ENCODE measurements around the gene CDC42BPA. TPM values are rescaled to one million over a fixed set of nuclear protein-coding genes. Genes with fewer than 3 reads are reported as not detected.

The CDC42BPA gene
- total RNA-seq, 4 donors from 2014 or later, result 49.0 to 102 (median 54.2) TPM

DNA sequence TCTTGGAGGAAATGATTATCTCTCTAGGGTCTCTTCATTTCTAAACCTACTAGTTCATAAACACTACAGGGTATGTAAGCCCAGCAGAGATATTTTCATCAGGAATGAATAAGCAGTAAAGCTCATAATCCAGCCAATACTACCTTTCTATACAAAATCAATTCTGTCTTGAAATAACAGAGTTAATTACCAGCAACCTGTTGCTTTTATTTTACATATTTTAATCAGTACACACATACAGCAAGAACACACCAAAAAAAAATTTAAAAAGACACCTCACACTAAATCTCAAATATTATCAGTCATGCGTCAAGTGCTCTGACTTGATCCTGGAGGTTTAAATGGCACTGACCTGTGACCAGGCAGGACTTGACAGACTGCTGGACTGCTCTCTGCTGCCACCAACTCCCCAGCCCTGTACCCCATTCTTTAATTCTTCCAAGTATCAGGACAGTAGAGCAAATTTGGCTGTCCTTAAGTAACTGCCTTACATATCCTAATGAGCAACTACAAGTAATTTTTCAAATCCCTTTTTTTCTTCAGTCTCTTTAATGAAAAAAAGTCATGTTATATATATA is 98.5 kb downstream of the CDC42BPA start:
- Histone ChIP-seq H3K27me3 (no peaks in the 10 kb centered on the region), H3K36me3 (no peaks in the 10 kb centered on the region), H3K4me1 (peaks cover 0 to 26% (median 13%) of the 10 kb centered on the region in 4 donors), H3K9me3 (no peaks in the 10 kb centered on the region), H3K4me3 (no peak overlapping the region), H3K27ac (peak overlapping the region; percentile 42 to 72 (median 68))
- in situ Hi-C loops (cut with MboI; ENCODE audit: low pct_ligation_motif_present in 1 of 4, low pct_unique_long_range_greater_than_20kb in 1 of 4, low sequenced_read_pairs in 3 of 4) (no loop called here), intact Hi-C loops (cut with DNase I; ENCODE audit: low total_unique reads) (no loop called here)
- WGBS, 2 donors (ENCODE audit: low coverage in 1 of 2), result 97% methylated on average over 1 of the region's 1 CpG; no CpG with 5 or more reads in 1 of the 2 donors
- no peak for TF ChIP-seq POLR2AphosphoS5 (IDR thresholded peaks at IDR 0.05)
- TF ChIP-seq POLR2A (IDR thresholded peaks at IDR 0.05), result no peak
- TF ChIP-seq EP300 (IDR thresholded peaks at IDR 0.05; ENCODE audit: low read depth), result no peak
- no peak for DNase-seq

DNA sequence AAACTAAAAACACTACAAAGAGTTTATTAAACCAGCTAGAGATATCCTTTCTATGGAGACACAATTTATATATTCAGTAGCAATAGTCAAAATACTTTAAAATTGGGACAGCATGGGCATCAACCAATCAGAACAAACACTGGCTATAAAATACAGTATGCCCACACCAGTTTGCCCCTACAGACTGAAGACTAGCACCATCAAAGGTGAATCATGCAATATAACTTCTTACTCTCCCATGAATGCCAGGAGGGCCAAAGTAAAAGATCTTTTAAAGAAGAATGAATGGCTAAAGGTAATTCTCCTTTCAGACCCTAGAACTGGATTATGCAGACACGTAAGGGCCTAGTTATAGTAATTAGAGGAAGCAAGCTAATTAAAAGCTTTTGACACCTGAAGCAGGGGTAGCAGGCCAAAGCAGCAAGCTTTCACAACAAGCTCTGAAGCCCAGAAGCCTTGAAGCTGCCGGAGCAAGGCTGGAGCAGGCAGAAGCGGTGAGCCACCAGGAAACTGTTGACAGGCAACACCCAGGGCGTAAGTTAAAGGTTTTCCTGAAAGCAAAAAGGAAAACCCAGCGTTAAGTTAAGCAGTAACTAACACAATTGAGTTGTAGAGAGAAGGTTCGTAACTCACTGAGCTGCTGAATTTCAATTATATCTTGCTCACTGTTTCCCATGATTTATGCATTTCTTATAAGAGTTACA is 99.3 kb downstream of the CDC42BPA start:
- intact Hi-C loops (cut with DNase I; ENCODE audit: low total_unique reads) (no loop called here), in situ Hi-C loops (cut with MboI; ENCODE audit: low pct_ligation_motif_present in 1 of 4, low pct_unique_long_range_greater_than_20kb in 1 of 4, low sequenced_read_pairs in 3 of 4) (no loop called here)
- 33 to 35% methylated on average over 6 of the region's 6 CpGs for WGBS, 2 donors (ENCODE audit: low coverage in 1 of 2)
- no peaks in the 10 kb centered on the region for H3K27me3 ChIP-seq
- DNase-seq, result peak; percentile 49
- H3K27ac ChIP-seq, result peak overlapping the region; percentile 42 to 72 (median 68)
- no peaks in the 10 kb centered on the region for H3K9me3 ChIP-seq
- TF ChIP-seq POLR2AphosphoS5 (IDR thresholded peaks at IDR 0.05) (peak in 1 of 3 donors; percentile 7), POLR2A (IDR thresholded peaks at IDR 0.05) (no peak)
- H3K4me3 ChIP-seq, result no peak overlapping the region
- no peaks in the 10 kb centered on the region for H3K36me3 ChIP-seq
- peaks cover 0 to 34% (median 17%) of the 10 kb centered on the region in 4 donors for H3K4me1 ChIP-seq

DNA sequence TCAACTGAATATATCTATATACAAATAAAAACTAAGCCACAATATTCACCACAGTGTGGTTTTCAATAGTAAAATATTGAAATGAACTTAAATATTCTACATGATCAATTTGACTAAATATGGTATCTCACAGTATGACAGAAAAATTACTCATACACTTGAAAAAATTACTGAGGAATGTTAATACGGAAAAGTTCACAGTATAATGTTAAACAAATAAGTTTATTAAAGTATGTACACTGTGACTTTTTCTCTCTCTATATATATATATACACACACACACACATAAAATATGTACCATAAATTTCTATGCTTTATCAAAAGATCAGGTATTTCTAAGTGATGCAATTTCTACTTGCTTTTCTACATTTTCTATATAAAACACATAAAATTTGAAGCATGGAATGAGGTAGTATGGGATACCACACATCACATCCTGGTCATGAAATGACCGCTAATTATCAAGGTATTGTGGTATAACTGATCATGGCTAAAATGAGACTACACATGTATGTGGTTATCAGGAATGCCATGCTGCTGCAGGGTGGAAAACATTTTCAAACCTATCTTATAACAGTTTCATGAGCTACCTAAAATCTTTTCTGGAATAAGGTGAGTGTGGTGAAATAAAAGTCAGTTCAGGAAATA is 102.3 kb downstream of the CDC42BPA start:
- intact Hi-C loops (cut with DNase I; ENCODE audit: low total_unique reads) (no loop called here), in situ Hi-C loops (cut with MboI; ENCODE audit: low pct_ligation_motif_present in 1 of 4, low pct_unique_long_range_greater_than_20kb in 1 of 4, low sequenced_read_pairs in 3 of 4) (no loop called here)
- peaks cover 0 to 26% (median 17%) of the 10 kb centered on the region in 4 donors for H3K4me1 ChIP-seq
- H3K4me3 ChIP-seq, result no peak overlapping the region
- DNase-seq, result no peak
- no peaks in the 10 kb centered on the region for H3K9me3 ChIP-seq
- no peak overlapping the region for H3K27ac ChIP-seq
- H3K27me3 ChIP-seq, result no peaks in the 10 kb centered on the region
- no peaks in the 10 kb centered on the region for H3K36me3 ChIP-seq
- TF ChIP-seq EP300 (IDR thresholded peaks at IDR 0.05; ENCODE audit: low read depth) (no peak), POLR2A (IDR thresholded peaks at IDR 0.05) (no peak), POLR2AphosphoS5 (IDR thresholded peaks at IDR 0.05) (no peak)
- TF ChIP-seq, protein P1, sequence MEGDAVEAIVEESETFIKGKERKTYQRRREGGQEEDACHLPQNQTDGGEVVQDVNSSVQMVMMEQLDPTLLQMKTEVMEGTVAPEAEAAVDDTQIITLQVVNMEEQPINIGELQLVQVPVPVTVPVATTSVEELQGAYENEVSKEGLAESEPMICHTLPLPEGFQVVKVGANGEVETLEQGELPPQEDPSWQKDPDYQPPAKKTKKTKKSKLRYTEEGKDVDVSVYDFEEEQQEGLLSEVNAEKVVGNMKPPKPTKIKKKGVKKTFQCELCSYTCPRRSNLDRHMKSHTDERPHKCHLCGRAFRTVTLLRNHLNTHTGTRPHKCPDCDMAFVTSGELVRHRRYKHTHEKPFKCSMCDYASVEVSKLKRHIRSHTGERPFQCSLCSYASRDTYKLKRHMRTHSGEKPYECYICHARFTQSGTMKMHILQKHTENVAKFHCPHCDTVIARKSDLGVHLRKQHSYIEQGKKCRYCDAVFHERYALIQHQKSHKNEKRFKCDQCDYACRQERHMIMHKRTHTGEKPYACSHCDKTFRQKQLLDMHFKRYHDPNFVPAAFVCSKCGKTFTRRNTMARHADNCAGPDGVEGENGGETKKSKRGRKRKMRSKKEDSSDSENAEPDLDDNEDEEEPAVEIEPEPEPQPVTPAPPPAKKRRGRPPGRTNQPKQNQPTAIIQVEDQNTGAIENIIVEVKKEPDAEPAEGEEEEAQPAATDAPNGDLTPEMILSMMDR (IDR thresholded peaks at IDR 0.05), result no peak
- whole genome bisulfite sequencing, 2 donors (ENCODE audit: low coverage in 1 of 2), result 86 to 91% methylated on average over 2 of the region's 2 CpGs

DNA sequence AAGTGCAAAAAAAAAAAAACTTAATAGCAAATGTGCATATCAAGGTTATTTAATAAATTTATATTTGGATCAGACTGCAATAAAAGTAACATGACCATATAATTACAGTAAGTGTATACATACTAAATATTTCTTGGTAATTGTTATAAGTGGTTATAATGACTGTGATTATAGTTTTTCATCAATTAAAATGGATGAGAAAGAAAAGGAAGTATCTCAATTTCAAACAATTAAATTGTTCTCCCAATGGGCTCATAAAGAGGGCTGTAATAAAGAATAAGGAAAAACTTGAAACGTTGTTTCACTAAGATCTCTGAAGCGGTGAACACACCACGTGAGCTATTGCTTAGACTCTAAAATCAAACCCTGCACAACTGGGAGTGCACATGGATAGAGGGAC is 104.1 kb downstream of the CDC42BPA start:
- in situ Hi-C loops (cut with MboI; ENCODE audit: low pct_ligation_motif_present in 1 of 4, low pct_unique_long_range_greater_than_20kb in 1 of 4, low sequenced_read_pairs in 3 of 4) (no loop called here), intact Hi-C loops (cut with DNase I; ENCODE audit: low total_unique reads) (no loop called here)
- no peaks in the 10 kb centered on the region for H3K27me3 ChIP-seq
- H3K36me3 ChIP-seq, result no peaks in the 10 kb centered on the region
- 61% methylated on average over 3 of the region's 3 CpGs for WGBS, 2 donors (ENCODE audit: low coverage in 1 of 2)
- H3K4me1 ChIP-seq, result peaks cover 0 to 18% (median 11%) of the 10 kb centered on the region in 4 donors
- no peak overlapping the region for H3K27ac ChIP-seq
- TF ChIP-seq, protein P1 (IDR thresholded peaks at IDR 0.05), result no peak
- TF ChIP-seq POLR2AphosphoS5 (IDR thresholded peaks at IDR 0.05) (no peak), POLR2A (IDR thresholded peaks at IDR 0.05) (no peak), EP300 (IDR thresholded peaks at IDR 0.05; ENCODE audit: low read depth) (no peak)
- DNase-seq, result no peak
- no peak overlapping the region for H3K4me3 ChIP-seq
- no peaks in the 10 kb centered on the region for H3K9me3 ChIP-seq

DNA sequence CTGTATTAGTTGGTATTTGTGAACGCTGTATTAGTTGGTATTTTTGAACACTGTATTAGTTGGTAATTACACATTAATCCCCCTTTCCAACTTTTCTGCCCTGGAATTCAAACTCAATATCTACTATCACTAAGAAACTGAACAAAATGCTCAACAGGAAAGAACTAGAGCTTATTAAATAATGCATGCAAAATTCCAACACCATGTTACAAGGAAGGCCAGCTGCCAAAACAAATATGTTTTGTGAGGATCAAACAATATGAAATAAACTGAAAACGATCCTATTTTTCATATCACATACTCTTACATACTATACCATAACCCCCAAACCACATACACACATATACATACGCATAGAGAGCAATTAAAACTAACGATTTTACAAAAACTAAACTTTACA is 104.9 kb downstream of the CDC42BPA start:
- TF ChIP-seq, protein P1 (IDR thresholded peaks at IDR 0.05), result no peak
- TF ChIP-seq POLR2A (IDR thresholded peaks at IDR 0.05), result no peak
- Histone ChIP-seq H3K27me3 (no peaks in the 10 kb centered on the region), H3K36me3 (no peaks in the 10 kb centered on the region), H3K27ac (no peak overlapping the region), H3K9me3 (no peaks in the 10 kb centered on the region), H3K4me3 (no peak overlapping the region), H3K4me1 (peaks cover 0 to 11% (median 6%) of the 10 kb centered on the region in 4 donors)
- intact Hi-C loops (cut with DNase I; ENCODE audit: low total_unique reads), result no loop called here
- no peak for DNase-seq
- in situ Hi-C loops (cut with MboI; ENCODE audit: low pct_ligation_motif_present in 1 of 4, low pct_unique_long_range_greater_than_20kb in 1 of 4, low sequenced_read_pairs in 3 of 4), result no loop called here
- WGBS, 2 donors (ENCODE audit: low coverage in 1 of 2), result 73 to 80% methylated on average over 4 of the region's 4 CpGs
